Epithelial cell of prostate (primary cell): Measurements from ENCODE around the gene SLC35C1.
"Not testable (repeated sequence)": the region's sequence is repeated elsewhere in the genome, so short reads cannot be mapped to it uniquely, and the experiment has no call there.

Experiments
- DNase-seq: peaks from one replicate; pipeline ENCODE4 v3.0.0-alpha.2; 2011; ENCODE audit warnings: low read depth, low spot score
- H3K27ac ChIP-seq: fragments of 450-650 bp; 2 replicates; pipeline ENCODE4 v1.5.1; 2017; ENCODE audit warnings: mild to moderate bottlenecking

Gene SLC35C1

GRCh38 chr11:45809456-45810395 is 4.8 kb downstream of the SLC35C1 start:
- DNase-seq: no peak
- H3K27ac ChIP-seq: no peak overlapping the region

- no peak for DNase-seq
- no peak overlapping the region for H3K27ac ChIP-seq
These were observed 5.6 kb downstream of the SLC35C1 start for GRCh38 chr11:45810431-45811108.

- H3K27ac ChIP-seq: no peak overlapping the region
- no peak for DNase-seq
These were observed 6.1 kb downstream of the SLC35C1 start for GRCh38 chr11:45811109-45811435.

GRCh38 chr11:45811571-45812290 is 6.8 kb downstream of the SLC35C1 start:
- no peak overlapping the region for H3K27ac ChIP-seq
- DNase-seq: no peak

- no peak for DNase-seq
- no peak overlapping the region for H3K27ac ChIP-seq
These were observed 7.9 kb downstream of the SLC35C1 start for GRCh38 chr11:45812581-45813548.

- no peak overlapping the region for H3K27ac ChIP-seq
- no peak for DNase-seq
These were observed 10.8 kb downstream of the SLC35C1 start for GRCh38 chr11:45815747-45816146.

- no peak for DNase-seq
- H3K27ac ChIP-seq: no peak overlapping the region
These were observed 11.7 kb downstream of the SLC35C1 start for GRCh38 chr11:45816614-45817013.

- no peak for DNase-seq
- no peak overlapping the region for H3K27ac ChIP-seq
These were observed 12.2 kb downstream of the SLC35C1 start for GRCh38 chr11:45817191-45817590.

- no peak for DNase-seq
- H3K27ac ChIP-seq: no peak overlapping the region
These were observed 14.1 kb downstream of the SLC35C1 start for GRCh38 chr11:45818961-45819605.

- H3K27ac ChIP-seq: no peak overlapping the region
- no peak for DNase-seq
These were observed 15.4 kb downstream of the SLC35C1 start for GRCh38 chr11:45820211-45820857.

- H3K27ac ChIP-seq, DNase-seq: not testable (repeated sequence)
These were observed 21.5 kb downstream of the SLC35C1 start for GRCh38 chr11:45826492-45826891.

GRCh38 chr11:45827123-45827522 is 22.2 kb downstream of the SLC35C1 start:
- no peak for DNase-seq
- H3K27ac ChIP-seq: no peak overlapping the region

- no peak overlapping the region for H3K27ac ChIP-seq
- no peak for DNase-seq
These were observed 24.0 kb downstream of the SLC35C1 start for GRCh38 chr11:45828996-45829395.

GRCh38 chr11:45830596-45830995 is 25.6 kb downstream of the SLC35C1 start:
- no peak for DNase-seq
- H3K27ac ChIP-seq: no peak overlapping the region

- DNase-seq: no peak
- no peak overlapping the region for H3K27ac ChIP-seq
These were observed 28.0 kb downstream of the SLC35C1 start for GRCh38 chr11:45832811-45833441.

GRCh38 chr11:45833761-45834160 is 28.8 kb downstream of the SLC35C1 start:
- DNase-seq: no peak

GRCh38 chr11:45834298-45834756 is 29.4 kb downstream of the SLC35C1 start:
- H3K27ac ChIP-seq: no peak overlapping the region
- DNase-seq: no peak

More at GRCh38 chr11:45833761-45834160, 28.8 kb downstream of the SLC35C1 start:
- H3K27ac ChIP-seq: no peak overlapping the region

GRCh38 chr11:45839204-45839603 is 34.3 kb downstream of the SLC35C1 start:
- H3K27ac ChIP-seq: no peak overlapping the region
- DNase-seq: no peak
